H7 (cell line): ENCODE data around the gene AATK. TPM values are rescaled to one million over a fixed set of nuclear protein-coding genes. Genes with fewer than 3 reads are reported as not detected.
A peak's percentile ranks its signal among the peaks of the same experiment; 100 is the strongest.

Experiments
- DNase-seq: peaks from one replicate; pipeline ENCODE4 v3.0.0; 2012
- H3K27me3 ChIP-seq: 2 replicates; pipeline ENCODE4 v1.6.0; 2011; ENCODE audit warnings: mild to moderate bottlenecking, low read length; ENCODE audit not compliant: control insufficient read depth, insufficient read depth
- H3K36me3 ChIP-seq: replicated peaks from 2 replicates; pipeline ENCODE4 v1.5.1; 2011; ENCODE audit warnings: low read length; ENCODE audit not compliant: control insufficient read depth, insufficient read depth
- H3K4me3 ChIP-seq: 2 replicates; pipeline ENCODE4 v1.5.1; 2011; ENCODE audit warnings: low read depth, mild to moderate bottlenecking, control low read depth, low read length, moderate library complexity; ENCODE audit not compliant: insufficient read depth
- total RNA-seq: library from RNA; depleted of rRNA; stranded (reverse); fragments of >200 nt; shearing (Covaris generic); gene quantifications from 2 replicates; pipeline ENCODE4 v1.2.3, GENCODE V29; 2014

Gene AATK
- total RNA-seq, 1 experiment from 2014 or later: 1.5 TPM

- Histone ChIP-seq H3K36me3 (no peaks in the 10 kb centered on the region), H3K27me3 (peaks cover 4% of the 10 kb centered on the region)
- no peak for DNase-seq
These were observed 2.2 kb downstream of the AATK start for GRCh38 chr17:81163703-81164370.

DNA sequence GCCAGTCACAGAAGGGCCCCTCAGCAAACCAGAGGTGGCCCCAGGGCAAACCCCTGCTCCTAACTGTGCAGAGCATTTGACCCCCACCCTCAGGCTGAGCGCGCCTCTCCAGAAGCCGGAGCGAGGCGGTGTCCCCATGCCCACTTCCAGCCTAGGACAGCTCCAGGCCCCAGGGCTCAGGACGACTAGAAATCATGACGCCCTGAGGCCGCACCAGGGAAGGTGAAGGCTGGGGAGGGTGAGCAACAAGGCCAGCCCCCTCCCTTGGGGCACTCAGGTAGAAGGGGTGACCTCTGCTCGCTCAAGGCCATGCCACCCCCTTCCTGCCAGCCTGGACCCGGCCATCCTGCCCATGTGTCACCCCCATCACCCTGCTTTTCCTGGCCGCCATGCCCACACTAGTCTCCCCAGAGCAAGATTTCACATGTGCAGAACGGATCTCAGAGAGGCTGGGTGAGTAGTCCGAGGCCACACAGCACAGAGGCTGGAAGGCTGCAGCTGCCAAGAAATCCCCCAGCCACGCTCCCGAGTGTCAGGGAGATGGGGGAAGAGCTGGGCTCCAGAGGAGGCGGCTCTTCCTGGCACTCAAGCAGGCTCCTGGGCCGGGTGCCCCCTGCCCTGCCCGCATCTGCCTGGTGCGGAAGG, 2.8 kb downstream of the AATK start:
- DNase-seq: no peak
- no peak overlapping the region for H3K4me3 ChIP-seq
- peaks cover 4% of the 10 kb centered on the region for H3K27me3 ChIP-seq
- no peaks in the 10 kb centered on the region for H3K36me3 ChIP-seq

More at GRCh38 chr17:81163703-81164370, 2.2 kb downstream of the AATK start:
- H3K4me3 ChIP-seq: no peak overlapping the region

DNA sequence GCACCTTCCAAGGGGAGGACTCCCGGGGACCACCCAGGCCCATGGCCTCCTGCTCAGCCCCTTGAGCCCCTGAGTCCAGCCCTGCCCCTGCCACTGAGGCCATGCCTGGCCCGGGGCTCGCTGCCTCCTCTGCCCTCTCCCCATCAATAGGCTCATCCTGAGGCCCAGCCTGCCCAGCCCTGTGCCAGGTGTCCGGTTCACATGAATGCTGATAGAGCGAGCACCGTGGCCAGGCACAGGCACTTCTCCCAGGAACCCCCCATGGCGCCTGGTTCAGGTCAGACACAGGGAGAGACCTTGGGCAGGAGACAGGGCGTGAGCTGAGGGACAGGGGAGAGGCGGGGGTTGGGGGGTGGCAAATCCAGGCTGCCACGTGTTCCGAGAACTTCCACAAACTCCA, 3.5 kb downstream of the AATK start:
- H3K4me3 ChIP-seq: no peak overlapping the region
- DNase-seq: no peak
- no peaks in the 10 kb centered on the region for H3K36me3 ChIP-seq
- H3K27me3 ChIP-seq: peaks cover 4% of the 10 kb centered on the region

GRCh38 chr17:81161972-81162371, 4.0 kb downstream of the AATK start:
- no peak overlapping the region for H3K4me3 ChIP-seq
- peaks cover 4% of the 10 kb centered on the region for H3K27me3 ChIP-seq
- no peak for DNase-seq
- H3K36me3 ChIP-seq: no peaks in the 10 kb centered on the region

- peaks cover 3% of the 10 kb centered on the region for H3K27me3 ChIP-seq
- no peaks in the 10 kb centered on the region for H3K36me3 ChIP-seq
- no peak for DNase-seq
- H3K4me3 ChIP-seq: no peak overlapping the region
These were observed 4.5 kb downstream of the AATK start for GRCh38 chr17:81161536-81161935.

DNA sequence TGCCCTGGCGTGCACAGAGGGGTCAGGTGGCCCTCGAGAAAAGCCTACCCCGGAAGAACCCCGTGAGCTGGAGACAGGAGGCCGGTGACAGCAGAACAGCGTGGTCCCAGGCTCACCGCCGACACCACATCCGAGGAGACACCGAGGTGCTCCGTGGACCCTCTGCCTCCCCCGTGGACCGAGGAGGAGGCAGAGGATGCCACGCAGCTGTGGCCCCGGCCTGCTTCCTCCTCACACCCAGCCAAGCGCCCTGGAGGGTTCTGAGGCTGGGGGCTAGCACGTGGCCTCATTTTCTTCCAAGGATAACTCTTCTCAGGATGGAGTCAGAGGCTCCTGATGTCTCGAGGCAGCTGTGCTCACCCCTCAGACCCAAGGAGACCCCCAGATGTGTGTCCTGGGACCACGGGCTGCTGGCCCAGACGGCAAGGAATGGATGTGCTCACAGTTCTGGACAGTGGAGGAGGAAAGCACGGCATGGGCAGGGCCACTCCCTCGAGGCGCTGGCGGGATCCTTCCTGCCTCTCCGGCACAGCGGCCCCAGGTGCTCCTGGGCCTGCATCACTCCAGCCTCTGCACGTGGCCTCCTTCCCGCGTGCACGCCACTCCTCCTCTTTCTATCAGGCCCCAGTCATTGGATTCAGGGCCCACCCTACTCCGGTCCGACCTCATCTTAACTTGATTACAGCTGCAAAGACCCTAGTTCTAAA, 5.1 kb downstream of the AATK start:
- DNase-seq: no peak
- Histone ChIP-seq H3K4me3 (no peak overlapping the region), H3K27me3 (peaks cover 1% of the 10 kb centered on the region; the same call in 1 of the 2 replicates), H3K36me3 (no peaks in the 10 kb centered on the region)

GRCh38 chr17:81160306-81160705, 5.7 kb downstream of the AATK start:
- no peaks in the 10 kb centered on the region for H3K36me3 ChIP-seq
- no peak for DNase-seq
- no peaks in the 10 kb centered on the region for H3K27me3 ChIP-seq
- no peak overlapping the region for H3K4me3 ChIP-seq

- DNase-seq: no peak
- H3K36me3 ChIP-seq: no peaks in the 10 kb centered on the region
- H3K4me3 ChIP-seq: no peak overlapping the region
- no peaks in the 10 kb centered on the region for H3K27me3 ChIP-seq
These were observed 6.3 kb downstream of the AATK start for GRCh38 chr17:81159611-81160265.

GRCh38 chr17:81158688-81159590, 7.1 kb downstream of the AATK start:
- no peaks in the 10 kb centered on the region for H3K36me3 ChIP-seq
- H3K27me3 ChIP-seq: no peaks in the 10 kb centered on the region
- no peak overlapping the region for H3K4me3 ChIP-seq
- no peak for DNase-seq

GRCh38 chr17:81157848-81158687, 8.0 kb downstream of the AATK start:
- Histone ChIP-seq H3K36me3 (no peaks in the 10 kb centered on the region), H3K27me3 (no peaks in the 10 kb centered on the region), H3K4me3 (no peak overlapping the region)
- DNase-seq: no peak

DNA sequence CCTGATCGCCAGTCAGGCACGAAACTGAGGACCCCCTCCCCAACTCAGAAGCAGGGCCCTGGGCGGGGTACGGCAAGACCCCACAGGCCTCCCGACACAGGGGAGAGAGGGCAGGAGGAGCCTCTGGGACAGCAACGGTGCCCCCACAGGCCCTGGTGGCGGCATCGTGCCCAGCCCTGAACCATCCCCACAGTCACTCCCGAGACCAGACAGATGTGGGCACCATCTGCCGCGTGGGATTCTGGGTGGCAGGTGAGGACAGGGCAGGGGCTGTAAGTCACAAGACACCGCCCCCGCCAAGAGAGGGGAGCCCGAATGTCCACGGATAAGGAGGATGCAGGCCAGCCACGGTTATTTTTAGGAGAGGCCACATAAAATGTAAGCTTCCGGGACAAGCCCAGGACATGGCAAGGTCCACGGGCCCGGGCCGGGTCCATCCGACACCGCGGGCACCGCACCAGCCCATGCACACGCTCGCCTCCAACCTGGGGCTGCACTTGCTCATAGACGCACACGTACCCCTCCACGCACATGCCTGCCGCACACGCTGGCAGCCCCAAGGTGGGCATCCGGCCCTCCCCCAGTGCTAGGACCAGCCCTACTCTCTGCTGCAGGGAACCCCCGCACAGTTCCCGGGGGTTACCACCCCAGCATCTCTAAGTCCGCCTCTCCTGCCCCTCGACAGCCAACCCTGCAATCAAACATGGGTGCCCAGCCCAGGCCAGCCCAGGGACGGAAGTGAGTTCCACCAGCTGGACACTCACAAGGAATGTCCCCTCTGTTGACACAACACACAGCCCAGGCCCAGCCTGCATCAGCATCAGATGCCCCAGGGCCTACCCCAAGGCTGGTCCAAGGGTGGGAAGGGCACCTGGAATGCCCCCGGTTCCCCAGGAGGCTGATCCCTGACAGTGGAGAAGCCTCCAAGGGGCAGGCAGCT, 8.9 kb downstream of the AATK start:
- Histone ChIP-seq H3K4me3 (no peak overlapping the region), H3K27me3 (no peaks in the 10 kb centered on the region), H3K36me3 (no peaks in the 10 kb centered on the region)
- no peak for DNase-seq

- peak; percentile 27 for DNase-seq
- no peaks in the 10 kb centered on the region for H3K27me3 ChIP-seq
- no peak overlapping the region for H3K4me3 ChIP-seq
- no peaks in the 10 kb centered on the region for H3K36me3 ChIP-seq
These were observed 11.1 kb downstream of the AATK start for GRCh38 chr17:81154961-81155360.
